ENCODE results near the gene OR14A16. TPM values are rescaled to one million over a fixed set of nuclear protein-coding genes. Genes with fewer than 3 reads are reported as not detected.

The OR14A16 gene
- total and polyA plus RNA-seq, 4 donors: not detected

DNA sequence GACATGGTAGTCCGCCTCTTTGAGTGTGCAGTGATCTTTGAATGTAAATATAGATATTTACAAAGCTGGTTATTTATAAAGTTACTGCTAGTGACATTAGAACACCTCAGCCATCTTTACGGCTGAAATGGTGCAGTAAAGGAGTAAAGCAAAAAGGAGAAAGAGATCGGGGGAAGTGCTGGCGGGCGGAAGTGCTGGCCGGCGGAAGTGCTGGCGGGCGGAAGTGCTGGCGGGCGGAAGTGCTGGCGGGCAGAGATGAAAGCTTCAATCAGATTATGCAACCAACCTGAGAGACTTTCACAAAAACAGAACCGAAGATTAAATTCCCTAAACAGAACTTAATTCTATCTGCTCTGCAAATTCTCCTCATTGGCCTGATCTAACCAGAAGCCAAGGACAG, 1.4 kb upstream of the OR14A16 start:
- H3K27me3 ChIP-seq (ENCODE audit: control insufficient read depth in 1 of 2, insufficient read depth in 2 of 2, low read length in 1 of 2): no peaks in the 10 kb centered on the region
- DNase-seq: no peak
- WGBS, 2 donors: 92 to 93% methylated on average over 9 to 13 of the region's 13 CpGs

DNA sequence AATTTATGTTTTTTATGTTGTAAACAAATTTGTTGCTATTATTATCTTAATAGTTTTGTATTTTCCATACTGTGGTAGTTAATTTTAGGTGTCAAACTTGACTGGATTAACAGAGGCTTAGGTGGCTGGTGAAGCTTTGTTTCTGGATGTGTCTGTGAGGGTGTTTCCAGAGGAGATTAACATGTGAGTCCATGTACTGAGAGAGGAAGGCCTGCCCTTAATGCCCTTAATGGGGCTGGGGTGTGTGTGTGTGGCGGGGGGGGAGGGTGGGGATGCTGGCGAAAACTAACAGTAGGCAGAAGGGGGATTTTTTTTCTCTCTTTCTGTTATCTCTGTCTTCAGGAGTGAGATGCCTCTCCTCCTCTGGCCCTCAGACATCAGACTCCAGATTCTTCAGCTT, 1.9 kb downstream of the OR14A16 start:
- Histone ChIP-seq H3K27me3 (ENCODE audit: control insufficient read depth in 1 of 2, insufficient read depth in 2 of 2, low read length in 1 of 2) (no peaks in the 10 kb centered on the region), H3K9me3 (ENCODE audit: control insufficient read depth, low read length) (no peaks in the 10 kb centered on the region), H3K27ac (ENCODE audit: low read depth in 1 of 2, low read length in 2 of 2) (no peak overlapping the region), H3K36me3 (ENCODE audit: control insufficient read depth in 1 of 2, insufficient read depth in 2 of 2, low read length in 1 of 2) (no peaks in the 10 kb centered on the region), H3K4me1 (ENCODE audit: control insufficient read depth in 1 of 2, insufficient read depth in 2 of 2, low read length in 2 of 2) (no peaks in the 10 kb centered on the region), H3K4me3 (ENCODE audit: low read length in 2 of 2) (no peak overlapping the region)
- ATAC-seq (ENCODE audit: low FRiP score): no peak
- intact Hi-C loops (cut with DNase I): no loop called here
- WGBS, 2 donors: 23 to 51% methylated on average over 2 of the region's 2 CpGs
- DNase-seq: no peak

More for the DNA sequence above, 1.4 kb upstream of the OR14A16 start:
- Histone ChIP-seq H3K27ac (ENCODE audit: low read depth in 1 of 2, low read length in 2 of 2) (no peak overlapping the region), H3K4me3 (ENCODE audit: low read length in 2 of 2) (no peak overlapping the region), H3K36me3 (ENCODE audit: control insufficient read depth in 1 of 2, insufficient read depth in 2 of 2, low read length in 1 of 2) (no peaks in the 10 kb centered on the region), H3K9me3 (ENCODE audit: control insufficient read depth, low read length) (no peaks in the 10 kb centered on the region), H3K4me1 (ENCODE audit: control insufficient read depth in 1 of 2, insufficient read depth in 2 of 2, low read length in 2 of 2) (no peaks in the 10 kb centered on the region)
- no peak for ATAC-seq (ENCODE audit: low FRiP score)
- intact Hi-C loops (cut with DNase I): no loop called here

DNA sequence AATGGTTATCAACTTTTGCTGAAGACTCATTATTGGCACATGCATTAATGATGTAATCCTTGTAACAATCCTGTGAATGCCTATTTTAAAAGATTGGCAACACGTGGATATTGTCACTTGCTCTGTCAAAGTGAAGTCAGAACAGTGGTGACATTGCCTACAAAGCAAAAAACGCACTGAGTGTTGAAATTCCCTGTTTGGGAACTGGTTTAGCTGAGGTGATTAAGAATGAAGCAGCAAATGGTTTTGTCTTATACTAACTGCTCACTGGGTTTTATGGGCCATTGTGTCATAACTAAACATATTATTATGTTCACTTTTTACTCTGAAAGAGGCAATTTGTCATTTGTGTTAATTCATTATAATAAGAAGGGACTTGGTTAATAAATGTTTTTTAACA, 11.3 kb downstream of the OR14A16 start:
- no peak for DNase-seq
- ATAC-seq (ENCODE audit: low FRiP score): no peak
- no peak overlapping the region for H3K4me3 ChIP-seq (ENCODE audit: low read length in 2 of 2)
- intact Hi-C loops (cut with DNase I): no loop called here
- no peaks in the 10 kb centered on the region for H3K9me3 ChIP-seq (ENCODE audit: control insufficient read depth, low read length)
- H3K36me3 ChIP-seq (ENCODE audit: control insufficient read depth in 1 of 2, insufficient read depth in 2 of 2, low read length in 1 of 2): no peaks in the 10 kb centered on the region
- no peaks in the 10 kb centered on the region for H3K4me1 ChIP-seq (ENCODE audit: control insufficient read depth in 1 of 2, insufficient read depth in 2 of 2, low read length in 2 of 2)
- H3K27me3 ChIP-seq (ENCODE audit: control insufficient read depth in 1 of 2, insufficient read depth in 2 of 2, low read length in 1 of 2): no peaks in the 10 kb centered on the region
- 49 to 54% methylated on average over 2 of the region's 2 CpGs for WGBS, 2 donors
- H3K27ac ChIP-seq (ENCODE audit: low read depth in 1 of 2, low read length in 2 of 2): no peak overlapping the region

DNA sequence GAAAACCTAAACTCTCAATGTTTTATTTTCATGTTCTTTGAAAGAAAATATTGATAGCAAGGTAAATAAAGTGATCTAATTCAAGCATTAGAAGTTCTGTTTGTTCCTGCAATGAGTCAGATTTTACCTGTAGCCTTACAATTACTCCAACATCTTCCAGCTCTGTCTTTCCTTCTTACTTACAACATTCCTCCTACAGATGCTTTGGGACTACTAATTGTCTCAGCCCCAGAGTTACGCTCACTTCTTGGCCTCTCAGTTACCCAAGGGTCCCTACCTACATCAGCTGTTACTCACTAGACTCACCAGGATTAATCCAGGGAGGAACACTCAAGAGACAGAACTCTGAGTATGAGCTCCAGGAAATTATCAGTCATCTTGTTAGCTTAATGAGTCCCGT, 26.4 kb downstream of the OR14A16 start:
- Histone ChIP-seq H3K9me3 (ENCODE audit: control insufficient read depth, low read length) (no peaks in the 10 kb centered on the region), H3K27me3 (ENCODE audit: control insufficient read depth in 1 of 2, insufficient read depth in 2 of 2, low read length in 1 of 2) (no peaks in the 10 kb centered on the region), H3K27ac (ENCODE audit: low read depth in 1 of 2, low read length in 2 of 2) (no peak overlapping the region), H3K4me1 (ENCODE audit: control insufficient read depth in 1 of 2, insufficient read depth in 2 of 2, low read length in 2 of 2) (no peaks in the 10 kb centered on the region), H3K36me3 (ENCODE audit: control insufficient read depth in 1 of 2, insufficient read depth in 2 of 2, low read length in 1 of 2) (no peaks in the 10 kb centered on the region), H3K4me3 (ENCODE audit: low read length in 2 of 2) (no peak overlapping the region)
- DNase-seq (no peak), ATAC-seq (ENCODE audit: low FRiP score) (no peak)
- 0 to 36% methylated on average over 2 of the region's 2 CpGs for WGBS, 2 donors
- intact Hi-C loops (cut with DNase I): no loop called here

DNA sequence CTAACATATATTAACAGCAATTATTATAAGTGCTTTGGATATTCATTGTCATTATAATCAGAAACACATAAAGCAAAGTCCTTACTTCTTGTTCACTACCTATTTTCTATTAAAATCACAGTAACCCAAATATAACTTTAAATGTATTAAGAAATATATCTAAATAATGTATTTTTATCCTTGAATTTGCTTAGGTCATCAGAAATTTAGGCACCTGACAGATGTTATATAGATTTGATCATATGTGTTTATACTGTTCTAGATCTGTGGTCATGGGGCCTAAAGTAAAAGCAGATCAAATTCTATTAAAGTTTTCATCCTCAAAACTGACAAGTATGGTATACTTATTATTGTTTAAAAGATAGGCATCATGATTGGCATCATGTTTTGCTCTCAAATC, 54.3 kb downstream of the OR14A16 start:
- Histone ChIP-seq H3K4me3 (ENCODE audit: low read length in 2 of 2) (no peak overlapping the region), H3K9me3 (ENCODE audit: control insufficient read depth, low read length) (no peaks in the 10 kb centered on the region), H3K27me3 (ENCODE audit: control insufficient read depth in 1 of 2, insufficient read depth in 2 of 2, low read length in 1 of 2) (no peaks in the 10 kb centered on the region), H3K27ac (ENCODE audit: low read depth in 1 of 2, low read length in 2 of 2) (no peak overlapping the region), H3K4me1 (ENCODE audit: control insufficient read depth in 1 of 2, insufficient read depth in 2 of 2, low read length in 2 of 2) (no peaks in the 10 kb centered on the region), H3K36me3 (ENCODE audit: control insufficient read depth in 1 of 2, insufficient read depth in 2 of 2, low read length in 1 of 2) (no peaks in the 10 kb centered on the region)
- ATAC-seq (ENCODE audit: low FRiP score): no peak
- intact Hi-C loops (cut with DNase I): no loop called here
- DNase-seq: no peak

Other genes with a start within 250 kb of the OR14A16 start
- gene OR2G2, start 235.8 kb downstream of the OR14A16 start, total RNA-seq: not detected
- not detected for gene OR2G2, start 235.8 kb downstream of the OR14A16 start, polyA plus RNA-seq
- not detected for gene OR2G3, start 218.5 kb downstream of the OR14A16 start, total RNA-seq
- gene OR2G3, start 218.5 kb downstream of the OR14A16 start, polyA plus RNA-seq: not detected
- gene OR13G1, start 144.4 kb downstream of the OR14A16 start, total RNA-seq: not detected
- not detected for gene OR13G1, start 144.4 kb downstream of the OR14A16 start, polyA plus RNA-seq
- not detected for gene OR6F1, start 107.5 kb downstream of the OR14A16 start, total RNA-seq
- not detected for gene OR6F1, start 107.5 kb downstream of the OR14A16 start, polyA plus RNA-seq
- gene OR14K1, start 85.5 kb downstream of the OR14A16 start, total RNA-seq: under 1 TPM; 0.42 to 0.62 TPM
- gene OR14K1, start 85.5 kb downstream of the OR14A16 start, polyA plus RNA-seq: not detected
- not detected for gene OR14A2, start 76.0 kb downstream of the OR14A16 start, total RNA-seq
- not detected for gene OR14A2, start 76.0 kb downstream of the OR14A16 start, polyA plus RNA-seq
- gene OR1C1, start 63.6 kb downstream of the OR14A16 start, total RNA-seq: not detected
- gene OR1C1, start 63.6 kb downstream of the OR14A16 start, polyA plus RNA-seq: not detected
- gene OR11L1, start 17.8 kb upstream of the OR14A16 start, total RNA-seq: not detected
- gene OR11L1, start 17.8 kb upstream of the OR14A16 start, polyA plus RNA-seq: not detected
- 1 to 10 TPM; 1.3 to 3.2 TPM for gene TRIM58, start 33.1 kb upstream of the OR14A16 start, total RNA-seq
- gene TRIM58, start 33.1 kb upstream of the OR14A16 start, polyA plus RNA-seq: under 1 TPM in 1 of 2 donors, not detected in 1; 0.38 TPM
- under 1 TPM; 0.39 to 0.42 TPM for gene OR2W3, start 71.5 kb upstream of the OR14A16 start, total RNA-seq
- not detected for gene OR2W3, start 71.5 kb upstream of the OR14A16 start, polyA plus RNA-seq
- not detected for gene OR2T8, start 96.1 kb upstream of the OR14A16 start, total RNA-seq
- not detected for gene OR2T8, start 96.1 kb upstream of the OR14A16 start, polyA plus RNA-seq
- gene OR2AJ1, start 100.8 kb upstream of the OR14A16 start, total RNA-seq: not detected
- not detected for gene OR2AJ1, start 100.8 kb upstream of the OR14A16 start, polyA plus RNA-seq
- gene OR2L8, start 124.7 kb upstream of the OR14A16 start, total RNA-seq: under 1 TPM in 1 of 2 donors, not detected in 1; 0.69 TPM
- gene OR2L8, start 124.7 kb upstream of the OR14A16 start, polyA plus RNA-seq: not detected
- gene OR2AK2, start 141.1 kb upstream of the OR14A16 start, total RNA-seq: not detected
- gene OR2AK2, start 141.1 kb upstream of the OR14A16 start, polyA plus RNA-seq: not detected
- gene OR2L5, start 189.5 kb upstream of the OR14A16 start, total RNA-seq: under 1 TPM in 1 of 2 donors, not detected in 1; 0.24 TPM
- gene OR2L5, start 189.5 kb upstream of the OR14A16 start, polyA plus RNA-seq: not detected
- under 1 TPM; 0.13 to 0.51 TPM for gene OR2L2, start 206.0 kb upstream of the OR14A16 start, total RNA-seq
- gene OR2L2, start 206.0 kb upstream of the OR14A16 start, polyA plus RNA-seq: under 1 TPM in 1 of 2 donors, not detected in 1; 0.05 TPM
- gene OR2L3, start 222.7 kb upstream of the OR14A16 start, total RNA-seq: under 1 TPM in 1 of 2 donors, not detected in 1; 0.21 TPM
- not detected for gene OR2L3, start 222.7 kb upstream of the OR14A16 start, polyA plus RNA-seq